Measurements from ENCODE around the gene CNPY4. TPM values are rescaled to one million over a fixed set of nuclear protein-coding genes. Genes with fewer than 3 reads are reported as not detected.

The CNPY4 gene
- total RNA-seq, 1 donor = 25.0 TPM

DNA sequence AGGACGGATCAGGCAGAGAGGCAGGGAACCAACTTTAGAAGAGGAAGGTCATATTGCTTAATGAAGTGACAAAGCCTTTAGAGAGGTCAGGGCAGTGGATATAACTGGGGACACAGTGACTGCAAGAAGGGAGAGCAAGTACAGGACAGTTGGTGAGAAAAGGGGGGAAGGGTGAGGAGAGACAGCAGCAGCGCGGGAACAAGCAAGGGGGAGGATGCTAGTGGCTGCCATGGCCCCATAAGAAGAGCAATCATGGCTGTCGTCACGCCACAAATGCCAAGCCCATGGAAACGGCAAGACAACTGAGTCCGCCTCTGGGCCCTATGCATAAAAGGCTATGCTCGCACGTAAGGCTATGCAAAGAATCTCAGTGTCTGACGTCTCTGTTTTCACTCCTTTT is 47.0 kb upstream of the CNPY4 start:
- Histone ChIP-seq H3K79me2 (ENCODE audit: insufficient read depth, low read length) (peaks cover 27% of the 10 kb centered on the region), H4K20me1 (ENCODE audit: insufficient read depth, low read length) (peaks cover 5% of the 10 kb centered on the region), H3K9me3 (ENCODE audit: low read depth, low read length) (peaks cover 37% of the 10 kb centered on the region), H2AFZ (ENCODE audit: low read length) (no peak overlapping the region), H3K4me2 (ENCODE audit: insufficient read depth, low read length) (no peak overlapping the region), H3K36me3 (ENCODE audit: insufficient read depth, low read length) (peaks cover 79% of the 10 kb centered on the region), H3K27ac (ENCODE audit: low read depth, low read length) (no peak overlapping the region), H3K27me3 (ENCODE audit: insufficient read depth, low read length) (no peaks in the 10 kb centered on the region), H3K4me1 (ENCODE audit: insufficient read depth, low read length) (no peaks in the 10 kb centered on the region), H3K4me3 (ENCODE audit: insufficient read depth, low read length) (no peak overlapping the region)
- TF ChIP-seq, protein P1, sequence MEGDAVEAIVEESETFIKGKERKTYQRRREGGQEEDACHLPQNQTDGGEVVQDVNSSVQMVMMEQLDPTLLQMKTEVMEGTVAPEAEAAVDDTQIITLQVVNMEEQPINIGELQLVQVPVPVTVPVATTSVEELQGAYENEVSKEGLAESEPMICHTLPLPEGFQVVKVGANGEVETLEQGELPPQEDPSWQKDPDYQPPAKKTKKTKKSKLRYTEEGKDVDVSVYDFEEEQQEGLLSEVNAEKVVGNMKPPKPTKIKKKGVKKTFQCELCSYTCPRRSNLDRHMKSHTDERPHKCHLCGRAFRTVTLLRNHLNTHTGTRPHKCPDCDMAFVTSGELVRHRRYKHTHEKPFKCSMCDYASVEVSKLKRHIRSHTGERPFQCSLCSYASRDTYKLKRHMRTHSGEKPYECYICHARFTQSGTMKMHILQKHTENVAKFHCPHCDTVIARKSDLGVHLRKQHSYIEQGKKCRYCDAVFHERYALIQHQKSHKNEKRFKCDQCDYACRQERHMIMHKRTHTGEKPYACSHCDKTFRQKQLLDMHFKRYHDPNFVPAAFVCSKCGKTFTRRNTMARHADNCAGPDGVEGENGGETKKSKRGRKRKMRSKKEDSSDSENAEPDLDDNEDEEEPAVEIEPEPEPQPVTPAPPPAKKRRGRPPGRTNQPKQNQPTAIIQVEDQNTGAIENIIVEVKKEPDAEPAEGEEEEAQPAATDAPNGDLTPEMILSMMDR (IDR thresholded peaks at IDR 0.05; ENCODE audit: extremely low read depth, low read depth, low read length) = no peak
- DNase-seq (ENCODE audit: insufficient read length, low spot score, missing footprints) = peak; percentile 13

DNA sequence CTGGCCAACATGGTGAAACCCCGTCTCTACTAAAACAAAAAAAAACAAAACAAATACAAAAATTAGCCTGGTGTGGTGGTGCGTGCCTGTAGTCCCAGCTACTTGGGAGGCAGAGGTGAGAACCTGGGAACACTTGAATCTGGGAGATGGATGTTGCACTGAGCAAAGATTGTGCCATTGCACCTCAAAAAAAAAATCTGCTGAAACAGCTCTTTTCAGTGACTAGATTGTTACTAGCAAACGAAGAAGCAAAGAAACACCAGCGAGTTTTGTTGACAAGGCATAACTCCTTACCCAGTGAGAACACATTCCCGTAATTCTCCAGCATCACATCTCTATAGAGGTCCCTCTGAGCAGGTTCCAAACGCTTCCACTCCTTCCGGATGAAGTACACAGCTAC is 44.6 kb upstream of the CNPY4 start:
- TF ChIP-seq, protein P1 (IDR thresholded peaks at IDR 0.05; ENCODE audit: extremely low read depth, low read depth, low read length) = no peak
- Histone ChIP-seq H3K4me2 (ENCODE audit: insufficient read depth, low read length) (no peak overlapping the region), H4K20me1 (ENCODE audit: insufficient read depth, low read length) (peaks cover 18% of the 10 kb centered on the region), H3K27me3 (ENCODE audit: insufficient read depth, low read length) (no peaks in the 10 kb centered on the region), H3K9me3 (ENCODE audit: low read depth, low read length) (peaks cover 35% of the 10 kb centered on the region), H3K79me2 (ENCODE audit: insufficient read depth, low read length) (peaks cover 50% of the 10 kb centered on the region), H3K4me3 (ENCODE audit: insufficient read depth, low read length) (no peak overlapping the region), H3K27ac (ENCODE audit: low read depth, low read length) (no peak overlapping the region), H3K4me1 (ENCODE audit: insufficient read depth, low read length) (peaks cover 2% of the 10 kb centered on the region), H2AFZ (ENCODE audit: low read length) (no peak overlapping the region), H3K36me3 (ENCODE audit: insufficient read depth, low read length) (peaks cover 87% of the 10 kb centered on the region)
- DNase-seq (ENCODE audit: insufficient read length, low spot score, missing footprints) = no peak

DNA sequence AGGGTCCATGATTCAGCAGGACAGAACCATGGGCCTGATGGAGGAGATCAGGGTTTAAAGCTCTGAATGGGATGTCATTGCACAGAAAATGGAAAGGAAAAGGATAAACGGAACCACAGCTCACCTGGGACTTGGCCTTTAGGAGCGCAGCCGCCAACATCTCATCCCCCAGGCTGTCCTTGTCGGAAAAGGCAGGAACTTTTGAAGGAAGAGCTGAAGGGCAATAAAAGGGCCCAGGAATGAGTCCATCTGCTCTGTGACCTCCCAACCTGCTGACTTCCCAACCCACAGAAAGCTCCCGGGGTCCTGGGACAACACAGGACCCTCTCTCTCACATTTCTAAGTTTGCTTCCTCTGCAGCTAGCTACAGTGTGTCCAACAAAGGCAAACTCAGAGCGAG is 44.0 kb upstream of the CNPY4 start:
- H3K4me1 ChIP-seq (ENCODE audit: insufficient read depth, low read length) = peaks cover 7% of the 10 kb centered on the region
- peaks cover 83% of the 10 kb centered on the region for H3K36me3 ChIP-seq (ENCODE audit: insufficient read depth, low read length)
- H3K4me2 ChIP-seq (ENCODE audit: insufficient read depth, low read length) = no peak overlapping the region
- peaks cover 22% of the 10 kb centered on the region for H4K20me1 ChIP-seq (ENCODE audit: insufficient read depth, low read length)
- peaks cover 29% of the 10 kb centered on the region for H3K9me3 ChIP-seq (ENCODE audit: low read depth, low read length)
- H2AFZ ChIP-seq (ENCODE audit: low read length) = no peak overlapping the region
- H3K27me3 ChIP-seq (ENCODE audit: insufficient read depth, low read length) = no peaks in the 10 kb centered on the region
- H3K79me2 ChIP-seq (ENCODE audit: insufficient read depth, low read length) = peaks cover 56% of the 10 kb centered on the region
- DNase-seq (ENCODE audit: insufficient read length, low spot score, missing footprints) = no peak
- no peak overlapping the region for H3K4me3 ChIP-seq (ENCODE audit: insufficient read depth, low read length)
- TF ChIP-seq, protein P1 (IDR thresholded peaks at IDR 0.05; ENCODE audit: extremely low read depth, low read depth, low read length) = no peak
- H3K27ac ChIP-seq (ENCODE audit: low read depth, low read length) = no peak overlapping the region

GRCh38 chr7:100077205-100077604 is 42.2 kb upstream of the CNPY4 start:
- Histone ChIP-seq H3K9me3 (ENCODE audit: low read depth, low read length) (peaks cover 11% of the 10 kb centered on the region), H3K27ac (ENCODE audit: low read depth, low read length) (no peak overlapping the region), H4K20me1 (ENCODE audit: insufficient read depth, low read length) (peaks cover 21% of the 10 kb centered on the region), H3K4me2 (ENCODE audit: insufficient read depth, low read length) (no peak overlapping the region), H3K4me3 (ENCODE audit: insufficient read depth, low read length) (no peak overlapping the region), H3K36me3 (ENCODE audit: insufficient read depth, low read length) (peaks cover 65% of the 10 kb centered on the region), H3K27me3 (ENCODE audit: insufficient read depth, low read length) (no peaks in the 10 kb centered on the region), H2AFZ (ENCODE audit: low read length) (no peak overlapping the region), H3K79me2 (ENCODE audit: insufficient read depth, low read length) (peaks cover 68% of the 10 kb centered on the region), H3K4me1 (ENCODE audit: insufficient read depth, low read length) (peaks cover 14% of the 10 kb centered on the region)
- TF ChIP-seq, protein P1 (IDR thresholded peaks at IDR 0.05; ENCODE audit: extremely low read depth, low read depth, low read length) = no peak
- no peak for DNase-seq (ENCODE audit: insufficient read length, low spot score, missing footprints)

All from osteoblast (primary cell).